ENCODE results near the gene ZNF766. TPM values are rescaled to one million over a fixed set of nuclear protein-coding genes. Genes with fewer than 3 reads are reported as not detected.

The ZNF766 gene
- total and polyA plus RNA-seq, 2 of the 8 experiments (the other 6 are each of a cell fraction or from before 2014, with no cell fraction given) = 8.3 to 31.9 TPM

- CTCF ChIA-PET (ENCODE audit: partially characterized antibody) = interaction anchor here (1.4 kb wide), 1 partner anchor 10 kb away, joined by 5 read pairs; no protein-coding TSS in a partner anchor
- FAIRE-seq (no peak), DNase-seq (ENCODE audit: low read depth in 1 of 2, low spot score in 2 of 2) (no peak)
- Histone ChIP-seq H3K79me2 (ENCODE audit: control insufficient read depth in 1 of 2, insufficient read depth in 2 of 2, low read length in 2 of 2) (no peaks in the 10 kb centered on the region; a peak in 1 of 4 replicates), H2AFZ (ENCODE audit: low read length) (no peak overlapping the region), H2AK5ac (ENCODE audit: low read depth, low read length) (no peak overlapping the region), H3K9ac (replicated peaks in 1 of 4; ENCODE audit: extremely low read depth in 1 of 4, low read depth in 3 of 4, low read length in 3 of 4) (no peak overlapping the region), H3K4me3 (ENCODE audit: extremely low read depth in 1 of 4, insufficient read depth in 2 of 4, low read depth in 3 of 4, low read length in 4 of 4) (no peak overlapping the region), H3K27me3 (replicated peaks in 1 of 4; ENCODE audit: control insufficient read depth in 3 of 4, extremely low read depth in 1 of 4, insufficient read depth in 3 of 4, low read length in 3 of 4) (no peaks in the 10 kb centered on the region), H3K4me2 (ENCODE audit: insufficient read depth in 1 of 2, low read depth in 2 of 2, low read length in 2 of 2) (no peak overlapping the region), H3K4me1 (replicated peaks in 1 of 4; ENCODE audit: control insufficient read depth in 3 of 4, insufficient read depth in 4 of 4, low read length in 3 of 4) (no peaks in the 10 kb centered on the region), H4K91ac (replicated peaks; ENCODE audit: insufficient read length, low read length) (no peak overlapping the region), H4K8ac (ENCODE audit: extremely low read depth, insufficient read depth, low read length) (no peak overlapping the region), H3K36me3 (ENCODE audit: control insufficient read depth in 2 of 4, insufficient read depth in 4 of 4, low read length in 3 of 4) (peaks cover 48 to 97% (median 86%) of the 10 kb centered on the region in 4 experiments; a peak in 7 of 8 replicates), H3K14ac (ENCODE audit: insufficient read length) (no peak overlapping the region), H3K18ac (ENCODE audit: extremely low read depth, low read length) (no peak overlapping the region), H2BK20ac (ENCODE audit: low read length) (no peak overlapping the region), H3K23me2 (ENCODE audit: low read depth, low read length) (no peaks in the 10 kb centered on the region), H3K27ac (ENCODE audit: low read depth, low read length) (no peak overlapping the region), H2BK15ac (ENCODE audit: low read length) (no peak overlapping the region), H3K9me3 (ENCODE audit: insufficient read depth in 2 of 2, low read depth in 1 of 2, low read length in 1 of 2) (no peaks in the 10 kb centered on the region), H3K79me1 (ENCODE audit: low read depth, low read length) (peaks cover 5% of the 10 kb centered on the region), H2BK12ac (ENCODE audit: low read depth, low read length) (no peak overlapping the region), H4K20me1 (replicated peaks in 1 of 2; ENCODE audit: control insufficient read depth in 1 of 2, insufficient read depth in 2 of 2, low read length in 2 of 2) (peaks cover 0 to 11% of the 10 kb centered on the region in 2 experiments), H3K23ac (ENCODE audit: insufficient read length) (no peak overlapping the region), H4K5ac (ENCODE audit: insufficient read length, low read depth, low read length) (no peak overlapping the region), H3K4ac (replicated peaks; ENCODE audit: insufficient read length, low read depth, low read length) (no peak overlapping the region), H3K56ac (replicated peaks; ENCODE audit: insufficient read length, low read depth, low read length) (no peak overlapping the region), H2BK5ac (ENCODE audit: low read depth, low read length) (no peak overlapping the region), H2BK120ac (replicated peaks; ENCODE audit: low read depth, low read length) (no peak overlapping the region)
- TF ChIP-seq E2F6 (IDR thresholded peaks at IDR 0.05) = no peak
- no peak for TF ChIP-seq MAX (IDR thresholded peaks at IDR 0.05)
- TF ChIP-seq SIRT6 (IDR thresholded peaks at IDR 0.05; ENCODE audit: low read length) = no peak
- TF ChIP-seq HDAC6 (IDR thresholded peaks at IDR 0.05; ENCODE audit: low read depth, low read length) = no peak
- no peak for TF ChIP-seq BCL11A (IDR thresholded peaks at IDR 0.05; ENCODE audit: low read depth in 2 of 2, low read length in 2 of 2)
- no peak for TF ChIP-seq TBP (IDR thresholded peaks at IDR 0.05; ENCODE audit: low read depth, low read length)
- WGBS, 2 experiments (ENCODE audit: extremely low coverage in 1 of 2, insufficient coverage in 1 of 2, insufficient read length in 1 of 2, insufficient replicate concordance in 2 of 2, low coverage in 1 of 2, low lambda C conversion rate in 2 of 2, missing lambda C conversion rate in 1 of 2) = 90% methylated on average over 8 of the region's 8 CpGs; no CpG with 5 or more reads in 1 of the 2 experiments
- POLR2A ChIA-PET (ENCODE audit: partially characterized antibody) = interaction anchor here (0.6 to 2.1 kb wide), 3 partner anchors 9 to 22 kb away, joined by 3 to 9 read pairs (median 5); no protein-coding TSS in a partner anchor
Measured at GRCh38 chr19:52219611-52220010, 49.8 kb upstream of the ZNF766 start.

All from H1 (cell line).